ENCODE data around the gene TMEM217. TPM values are rescaled to one million over a fixed set of nuclear protein-coding genes. Genes with fewer than 3 reads are reported as not detected.

TMEM217 gene
- total RNA-seq, 1 experiment from 2014 or later: 0.40 TPM

GRCh38 chr6:37169496-37170272 is 88.3 kb downstream of the TMEM217 start, which contains the start of gene PIM1:
TSS of gene PIM1 (plus strand) at chr6:37170152. CDS start at chr6:37170576, 424 bp downstream.
- DNase-seq (ENCODE audit: low read depth): peak; percentile 100

- no peak for DNase-seq (ENCODE audit: low read depth)
Observed at GRCh38 chr6:37168811-37169495, 89.0 kb downstream of the TMEM217 start.

GRCh38 chr6:37168163-37168758 is 89.7 kb downstream of the TMEM217 start:
- no peak for DNase-seq (ENCODE audit: low read depth)

- no peak for DNase-seq (ENCODE audit: low read depth)
Observed at GRCh38 chr6:37162740-37163139, 95.2 kb downstream of the TMEM217 start.

Other genes starting within 250 kb of the TMEM217 start
- gene PIM1, start 88.0 kb downstream of the TMEM217 start, total RNA-seq (2014; rRNA removed; shearing (Covaris generic)): 33.3 and 45.3 TPM in 2 replicates
- gene TBC1D22B, start 372 bp downstream of the TMEM217 start, total RNA-seq (2014; rRNA removed; shearing (Covaris generic)): 6.1 and 7.7 TPM in 2 replicates
- gene RNF8, start 95.8 kb upstream of the TMEM217 start, total RNA-seq (2014; rRNA removed; shearing (Covaris generic)): 40.3 and 73.5 TPM in 2 replicates
- 38.2 and 38.5 TPM in 2 replicates for gene CMTR1, start 175.1 kb upstream of the TMEM217 start, total RNA-seq (2014; rRNA removed; shearing (Covaris generic))
- gene CCDC167, start 241.7 kb upstream of the TMEM217 start, total RNA-seq (2014; rRNA removed; shearing (Covaris generic)): 115 and 126 TPM in 2 replicates